ENCODE data around the gene NDE1.
"Not testable (repeated sequence)": the region's sequence is repeated elsewhere in the genome, so short reads cannot be mapped to it uniquely, and the experiment has no call there.

NDE1 gene

GRCh38 chr16:15621456-15621855 is 28.6 kb upstream of the NDE1 start:
- DNase-seq, result no peak

GRCh38 chr16:15621889-15622288 is 28.2 kb upstream of the NDE1 start:
- no peak for DNase-seq

GRCh38 chr16:15631730-15632409 is 18.2 kb upstream of the NDE1 start:
- no peak for DNase-seq

GRCh38 chr16:15635926-15636325 is 14.1 kb upstream of the NDE1 start:
- DNase-seq, result no peak

GRCh38 chr16:15636392-15636873 is 13.6 kb upstream of the NDE1 start:
- DNase-seq, result no peak

- peak; percentile 35 for DNase-seq
These were observed 10.9 kb upstream of the NDE1 start for GRCh38 chr16:15639061-15639568.

GRCh38 chr16:15640966-15641365 is 9.1 kb upstream of the NDE1 start:
- DNase-seq, result no peak

GRCh38 chr16:15641753-15642556 is 8.1 kb upstream of the NDE1 start:
- no peak for DNase-seq

GRCh38 chr16:15642557-15643047 is 7.4 kb upstream of the NDE1 start:
- DNase-seq, result peak; percentile 90

- peak; percentile 100 for DNase-seq
These were observed 6.7 kb upstream of the NDE1 start, which contains the start of gene MARF1 for GRCh38 chr16:15643048-15643945. Gene MARF1 (minus strand): TSS chr16:15643154. CDS start chr16:15639233, 3,921 bp downstream.

- DNase-seq, result no peak
These were observed 6.1 kb upstream of the NDE1 start for GRCh38 chr16:15643946-15644250.

GRCh38 chr16:15644267-15644961 is 5.6 kb upstream of the NDE1 start:
- DNase-seq, result no peak

GRCh38 chr16:15644962-15645465 is 5.0 kb upstream of the NDE1 start:
- DNase-seq, result peak; percentile 66

GRCh38 chr16:15646557-15647293 is 3.3 kb upstream of the NDE1 start:
- DNase-seq, result not testable (repeated sequence)

- no peak for DNase-seq
These were observed 2.6 kb upstream of the NDE1 start for GRCh38 chr16:15647294-15648014.

- no peak for DNase-seq
These were observed 1.8 kb upstream of the NDE1 start for GRCh38 chr16:15648135-15648730.

GRCh38 chr16:15649311-15649710 is 734 bp upstream of the NDE1 start:
- not testable (repeated sequence) for DNase-seq

GRCh38 chr16:15649727-15650018 is 372 bp upstream of the NDE1 start:
- no peak for DNase-seq

- DNase-seq, result peak; percentile 59
These were observed 690 bp downstream of the NDE1 start for GRCh38 chr16:15650698-15651171.

Data from activated CD4-positive, alpha-beta T cell treated with anti-CD3 and anti-CD28 coated beads for 48 hours (primary cell).